NCI-H187 (cell line): ENCODE measurements around the gene ATAT1.

ENCODE experiments used
- DNase-seq, 2 experiments: peaks; one replicate each; lab custom pipeline; 2025; lab: John Stamatoyannopoulos, UW

ATAT1 gene

DNA sequence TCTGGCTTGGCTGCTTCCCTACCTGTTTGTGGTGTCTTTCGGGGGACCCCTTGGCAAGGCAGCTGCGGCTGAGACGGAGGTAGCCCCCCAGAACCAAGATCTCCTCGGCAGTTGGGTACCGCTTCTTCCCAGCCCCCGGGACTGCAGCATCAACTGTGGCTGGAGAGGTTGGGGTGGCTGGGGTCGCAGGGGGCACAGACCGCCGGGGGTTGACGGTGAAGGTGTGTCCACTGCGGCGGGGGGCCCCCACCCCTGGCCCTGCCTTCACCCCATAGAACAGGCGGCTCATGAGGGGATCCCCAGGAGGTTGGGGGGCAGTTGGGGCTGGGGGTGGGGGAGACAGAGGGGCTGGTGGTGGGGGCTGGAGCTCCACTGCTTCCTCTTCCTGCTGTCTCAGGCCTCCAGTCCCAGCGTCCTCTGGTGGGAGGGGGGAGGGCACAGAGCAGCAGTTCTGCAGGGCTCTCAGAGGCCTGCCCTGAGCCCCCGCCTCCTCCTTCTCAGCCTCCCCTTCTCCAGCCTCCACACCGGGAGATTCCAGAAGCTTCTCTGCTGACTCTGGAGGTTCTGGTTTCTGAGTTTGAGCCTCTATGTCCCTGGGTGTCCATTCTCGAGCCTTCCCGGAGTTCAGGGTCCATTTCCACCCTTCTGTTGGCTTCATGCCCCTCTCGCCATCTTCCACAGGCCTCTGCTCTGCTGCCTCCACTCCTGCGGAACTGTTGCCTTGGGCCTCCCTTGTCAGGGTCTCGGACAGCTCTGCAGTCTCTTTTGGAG lies 57.9 kb downstream of the ATAT1 start:
- DNase-seq, result no peak

DNA sequence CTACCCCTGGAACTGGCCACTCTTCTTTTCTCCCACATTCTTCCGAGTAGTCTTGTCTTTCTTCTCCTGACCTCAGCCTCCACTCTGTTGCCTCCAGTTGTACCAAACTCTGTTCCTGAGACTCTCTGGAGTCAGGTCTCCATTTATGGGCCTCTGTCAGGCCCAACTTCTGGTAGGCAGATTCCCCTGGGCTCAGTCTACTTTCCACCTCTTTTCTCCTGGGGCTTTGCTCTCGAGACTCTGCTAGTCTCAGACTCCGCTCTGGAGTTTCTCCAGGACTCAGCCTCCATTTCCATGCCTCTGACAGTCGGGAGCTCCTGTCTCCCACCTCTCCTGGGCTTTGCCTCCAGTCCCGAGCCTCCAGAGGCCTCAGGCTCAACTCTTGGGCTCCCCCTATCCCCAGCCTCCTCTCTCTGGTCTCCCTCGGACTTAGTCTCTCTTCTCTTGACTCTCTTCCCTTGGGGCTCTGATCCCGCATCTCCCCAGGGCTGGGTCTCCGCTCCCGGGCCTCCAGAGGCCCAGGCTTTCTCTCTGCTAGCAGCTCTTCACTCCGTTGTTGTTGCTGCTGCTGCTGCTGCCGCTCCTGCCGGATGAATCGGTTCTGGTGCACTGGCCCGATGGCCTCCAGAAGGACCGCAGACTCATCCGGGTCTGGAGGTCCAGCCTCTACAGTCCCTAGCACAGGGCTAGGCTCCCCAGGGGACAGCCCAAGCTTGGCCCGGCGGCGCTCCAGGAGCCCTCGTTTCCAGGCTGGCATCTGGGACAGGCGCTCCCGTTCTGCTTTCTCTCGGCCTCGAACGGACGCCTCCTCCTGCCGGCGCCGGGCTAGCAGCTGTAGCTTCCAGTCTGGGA lies 58.7 kb downstream of the ATAT1 start:
- no peak for DNase-seq

DNA sequence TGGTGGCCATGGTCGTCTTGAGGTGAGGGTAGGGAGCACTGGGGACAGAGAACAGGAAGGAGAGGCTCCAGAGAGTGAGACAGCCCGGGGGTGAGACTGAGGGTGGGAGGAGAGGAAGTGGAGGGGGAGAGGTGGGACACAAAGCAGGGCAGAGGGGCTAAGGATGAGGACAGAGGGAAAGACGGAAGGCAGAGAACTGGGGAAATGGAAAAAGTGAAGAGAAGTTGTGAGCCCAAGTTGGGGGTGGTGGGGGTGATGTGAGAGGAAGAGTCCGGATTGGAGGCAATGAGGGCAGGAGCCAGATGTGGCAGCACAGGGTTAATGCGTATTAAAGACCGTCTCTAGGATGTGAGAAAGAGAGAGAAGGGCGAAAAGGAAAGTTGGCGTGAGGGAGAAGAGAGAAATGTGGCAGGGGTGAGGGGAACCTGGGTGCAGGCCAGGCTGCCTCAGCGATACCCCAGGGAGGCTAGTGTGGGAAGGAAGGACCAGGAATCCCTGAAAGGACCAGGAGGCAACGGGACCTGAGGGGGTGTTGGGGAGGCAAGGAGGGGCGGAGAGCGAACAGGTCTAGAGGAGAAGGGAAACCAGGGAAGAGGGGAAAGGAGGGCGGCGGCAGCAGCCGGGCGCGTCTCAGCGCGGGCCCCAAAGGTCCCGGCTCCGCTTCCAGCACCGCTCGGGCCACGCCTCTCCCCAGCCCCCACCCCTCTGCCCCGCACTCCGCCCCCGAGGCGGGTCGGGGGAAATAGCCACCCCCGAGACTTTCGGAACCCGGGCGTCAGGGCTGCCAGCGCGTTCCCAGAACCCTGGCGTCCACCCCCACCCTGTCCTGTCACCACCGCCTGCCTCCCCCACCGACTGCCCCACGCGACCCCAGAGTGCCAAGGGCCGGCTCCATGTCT lies 59.6 kb downstream of the ATAT1 start, which contains the start of gene PPP1R18:
TSS of gene PPP1R18 (minus strand) at position 637 of the 899 bp plus-strand sequence. CDS start at position 10, 627 bp downstream.
- peak in 1 of 2 experiments; percentile 23 for DNase-seq

DNA sequence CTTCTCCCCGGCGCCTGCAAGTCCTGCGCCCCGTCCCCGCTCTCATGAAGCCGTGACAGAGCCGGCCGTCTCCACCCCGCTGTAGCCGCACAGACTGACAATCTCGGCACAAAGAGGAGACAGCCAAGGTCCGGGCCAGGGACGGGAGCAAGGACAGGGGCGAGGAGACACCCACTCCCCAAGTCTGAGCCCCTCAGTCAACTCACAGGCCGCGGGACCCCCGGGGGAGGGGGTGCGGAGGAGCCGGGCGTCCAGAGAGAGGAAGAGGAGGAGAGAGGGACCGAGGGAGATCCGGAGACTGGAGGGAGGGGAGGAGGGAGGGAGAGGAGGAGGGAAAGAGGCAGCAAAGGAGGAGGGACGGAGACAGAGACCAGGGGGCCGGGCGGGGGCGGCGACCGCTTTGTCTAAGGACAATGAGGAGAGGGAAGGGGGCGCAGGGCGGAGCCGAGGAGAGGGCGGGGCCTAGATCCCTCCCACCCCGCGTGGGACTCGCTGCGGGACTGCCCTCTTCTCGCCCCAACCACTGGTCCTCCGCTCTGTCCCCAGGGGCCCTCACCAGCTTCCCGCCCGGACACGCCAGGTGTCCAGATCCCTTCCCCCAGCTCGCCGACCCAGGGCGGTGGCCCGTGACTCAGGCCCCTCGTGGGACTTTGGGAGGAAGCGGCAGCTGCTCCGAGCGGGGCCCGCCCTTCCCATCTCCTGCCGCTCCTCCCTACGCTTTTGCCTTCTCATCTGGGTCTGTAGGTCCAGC lies 60.4 kb downstream of the ATAT1 start:
- DNase-seq, result peak; percentile 84 to 86

DNA sequence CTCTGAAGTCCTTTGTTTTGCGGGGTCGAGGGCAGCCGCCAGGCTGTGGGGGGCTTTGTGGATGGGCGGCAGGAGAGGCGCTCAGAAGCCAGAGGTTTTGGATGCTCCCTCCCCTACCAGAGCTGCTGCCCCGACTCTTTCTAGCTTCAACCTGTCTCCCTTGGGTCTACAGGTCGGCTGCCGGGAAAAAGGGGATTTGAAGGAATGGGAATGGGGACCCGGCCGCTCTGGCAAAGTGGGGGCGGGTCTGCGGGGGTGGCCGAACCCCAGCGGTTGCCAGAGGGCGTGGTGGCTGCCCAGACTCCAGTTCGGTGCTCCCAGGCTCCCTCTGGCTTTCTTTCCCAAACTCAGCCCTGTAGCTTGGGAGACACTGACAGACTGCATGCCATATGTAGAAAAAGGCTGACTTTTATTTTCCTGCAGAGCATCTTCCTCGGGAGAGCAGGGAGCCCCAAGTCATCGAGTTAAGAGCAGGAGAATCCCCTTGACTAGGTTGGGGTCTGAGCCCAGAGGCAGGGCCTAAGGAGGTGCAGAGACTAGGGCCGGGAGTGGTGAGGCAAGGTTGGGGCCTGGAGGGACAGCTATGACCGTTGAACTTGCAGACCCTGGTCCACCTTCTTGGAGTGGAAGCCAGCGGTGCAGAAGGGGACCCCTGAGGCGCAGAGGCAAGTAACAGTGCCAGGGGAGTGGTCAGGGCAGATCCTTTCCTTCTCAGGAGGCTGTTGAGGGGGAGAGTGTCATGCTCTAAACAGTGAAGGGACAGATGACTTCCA lies 61.2 kb downstream of the ATAT1 start:
- DNase-seq, result no peak

DNA sequence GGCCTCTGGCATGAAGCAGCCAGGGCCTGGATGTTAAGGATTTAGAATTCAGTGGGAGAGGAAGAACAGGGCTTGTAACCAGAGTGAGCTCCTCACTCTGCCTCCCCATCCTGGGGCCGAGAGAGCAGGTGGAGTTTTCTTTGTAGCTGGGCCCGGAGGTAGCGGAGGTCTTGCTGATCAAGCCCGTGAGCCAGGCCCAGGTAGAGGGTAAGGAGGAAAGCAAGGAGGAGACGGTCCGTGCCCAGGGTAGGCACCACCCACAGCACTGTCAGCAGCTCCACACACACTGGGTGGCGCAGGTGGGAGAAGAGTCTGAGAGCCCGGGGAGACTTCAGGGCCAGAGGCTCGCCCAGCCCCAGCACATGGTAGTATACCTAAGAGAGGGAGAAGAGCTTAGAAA lies 61.9 kb downstream of the ATAT1 start:
- no peak for DNase-seq

DNA sequence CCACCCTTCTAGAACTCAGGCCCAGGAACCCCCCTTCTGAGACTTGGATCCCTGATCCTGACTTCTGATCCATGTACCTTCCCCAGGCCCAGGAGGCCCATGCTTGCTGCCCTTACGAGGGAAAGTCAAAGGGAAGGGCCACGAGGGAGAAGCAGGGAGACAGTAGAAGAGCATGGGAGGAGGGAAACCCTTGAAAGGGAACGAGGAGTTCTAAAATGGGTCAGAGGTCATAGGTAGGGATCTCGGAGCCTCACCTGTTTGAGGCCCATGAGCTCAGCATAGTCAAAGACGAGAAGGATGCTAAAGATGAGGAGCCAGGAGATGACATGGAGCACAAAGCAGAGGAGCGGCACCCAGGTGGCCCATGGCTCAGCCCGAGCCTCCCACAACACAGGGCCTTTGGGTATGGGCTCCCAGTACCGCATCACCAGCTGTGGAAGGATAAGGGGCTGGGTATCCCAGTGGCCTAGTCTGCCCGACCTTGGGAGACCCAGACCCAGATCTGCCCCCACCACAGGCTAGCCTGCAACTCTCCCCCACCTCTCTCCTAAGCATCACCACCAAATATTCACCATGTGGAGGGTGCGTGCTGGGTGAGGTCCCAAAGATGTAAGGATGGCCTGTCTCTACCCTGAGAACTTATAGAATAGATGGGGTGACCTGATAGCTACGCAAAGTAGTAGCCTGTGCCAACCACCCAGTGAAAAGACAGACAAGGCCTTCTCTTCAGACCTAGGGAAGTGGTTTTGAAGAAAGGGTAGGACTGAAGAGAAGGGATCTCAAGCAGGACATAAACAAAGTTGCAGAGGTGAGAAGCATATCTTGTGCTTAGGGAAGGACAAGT lies 62.6 kb downstream of the ATAT1 start:
- no peak for DNase-seq

DNA sequence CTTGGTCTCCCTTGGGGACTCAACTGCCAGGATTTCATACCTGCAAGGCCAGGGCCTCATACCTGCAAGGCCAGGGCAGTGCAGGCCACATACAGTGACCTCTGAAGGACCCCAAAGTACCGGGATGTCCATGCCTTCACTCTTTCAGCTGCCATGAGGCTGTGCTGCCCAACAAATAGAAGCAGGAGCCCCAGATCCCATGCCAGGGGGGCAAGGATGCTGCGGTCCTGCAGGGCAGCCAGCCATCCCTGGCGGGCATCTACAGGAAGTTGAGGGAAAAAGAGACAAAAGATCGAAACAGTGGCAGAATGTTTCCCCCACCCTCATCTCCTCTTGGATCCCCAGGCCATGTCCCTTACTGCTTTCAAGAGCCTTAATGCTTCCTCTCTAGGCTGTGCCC lies 63.3 kb downstream of the ATAT1 start:
- no peak for DNase-seq

DNA sequence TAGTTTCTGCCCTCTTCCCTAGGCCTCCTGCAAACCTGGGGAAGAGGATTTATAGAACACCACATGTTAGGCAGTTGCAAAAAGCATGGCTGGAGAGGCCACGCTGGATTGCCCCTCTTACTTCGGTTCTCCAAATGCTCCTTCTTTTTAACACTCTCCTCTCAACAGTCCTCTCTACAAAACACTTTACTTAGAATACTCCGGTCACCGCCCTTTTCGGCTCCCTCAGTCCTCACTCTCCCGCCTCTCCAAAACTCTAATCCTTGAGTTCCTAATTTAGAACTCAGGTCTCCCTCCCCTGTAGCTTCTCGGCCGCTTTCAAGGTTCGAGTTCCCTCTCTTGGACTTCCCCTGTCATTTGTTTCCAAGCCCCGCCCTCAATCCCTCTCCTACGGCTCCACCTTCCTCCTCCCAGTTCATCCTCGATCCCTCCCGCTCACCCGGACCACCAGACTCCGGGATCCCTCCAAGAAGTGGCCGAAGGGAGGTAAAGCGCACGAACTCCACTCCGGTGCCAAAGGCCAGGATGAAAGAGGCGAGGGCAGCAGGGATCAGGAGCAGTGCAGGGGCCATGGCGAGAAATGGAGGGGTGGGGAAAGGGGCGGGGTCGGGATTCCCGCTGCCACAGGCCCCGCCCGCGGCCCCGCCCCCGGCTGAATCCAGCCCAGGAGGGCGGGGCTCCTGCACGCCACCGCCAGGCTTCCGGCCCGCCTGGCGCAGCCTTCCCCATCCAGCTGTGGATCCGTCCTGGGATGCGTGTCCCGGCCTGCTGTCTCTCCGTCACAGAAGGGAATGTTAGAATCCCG lies 63.9 kb downstream of the ATAT1 start, which contains the start of gene NRM:
TSS of gene NRM (minus strand) at position 582 of the 805 bp plus-strand sequence. CDS start at position 572, 10 bp downstream.
- peak; percentile 72 to 85 for DNase-seq

DNA sequence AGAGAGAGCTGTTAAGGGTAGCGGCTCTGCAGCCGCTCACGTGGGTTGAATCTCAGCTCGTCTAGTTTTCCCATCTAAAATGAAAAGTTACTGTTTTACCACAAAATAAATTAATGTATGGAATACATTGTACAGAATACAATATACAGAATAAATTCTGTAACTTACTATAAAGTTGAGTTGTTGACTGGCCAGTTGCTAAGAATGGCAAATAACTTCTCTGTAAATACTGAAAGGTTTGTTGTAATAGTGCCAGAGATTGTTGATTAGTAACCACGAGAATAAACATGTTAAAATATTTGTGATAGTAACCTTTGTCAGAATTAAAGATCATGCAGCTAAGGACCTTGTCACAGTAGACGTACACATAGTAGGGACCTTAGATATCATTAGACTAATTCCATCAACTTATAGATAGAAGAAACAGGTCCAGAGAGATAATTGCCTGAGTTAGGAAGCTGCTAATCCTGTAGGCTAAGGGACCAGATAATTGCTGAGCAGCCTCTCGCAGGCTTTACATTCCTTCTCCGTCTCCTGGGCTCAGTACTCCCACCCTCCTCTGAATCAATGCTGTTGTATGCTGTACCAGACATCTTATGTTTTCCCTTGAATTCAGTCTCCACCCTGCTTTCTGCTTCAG lies 64.7 kb downstream of the ATAT1 start:
- DNase-seq, result no peak
